Uterus (tissue), 4 donors: ENCODE results near the gene CMTR1. TPM values are rescaled to one million over a fixed set of nuclear protein-coding genes. Genes with fewer than 3 reads are reported as not detected.

Experiments
- DNase-seq, 2 donors: peaks; one replicate each; pipeline ENCODE4 v3.0.0-alpha.2; 2019 to 2020
- H3K27ac ChIP-seq, 2 donors: fragments of 200-600 bp; sonication (generic); 1 replicate in 1 of 2; 2 replicates in 1 of 2; pipeline ENCODE4 v1.5.1; 2016 to 2018
- H3K27me3 ChIP-seq, 2 donors: fragments of 200-600 bp; sonication (generic); one replicate each; pipeline ENCODE4 v1.5.1; 2018 to 2019; ENCODE audit warnings: control low read depth in 1 of 2
- H3K36me3 ChIP-seq, 2 donors: fragments of 200-600 bp; sonication (generic); one replicate each; pipeline ENCODE4 v1.5.1; 2019; ENCODE audit warnings: control low read depth in 1 of 2
- H3K4me1 ChIP-seq, 2 donors: fragments of 200-600 bp; sonication (generic); one replicate each; pipeline ENCODE4 v1.5.1; 2018 to 2019; ENCODE audit warnings: control low read depth in 1 of 2
- H3K4me3 ChIP-seq, 2 donors: fragments of 200-600 bp; sonication (generic); 1 replicate in 1 of 2; 2 replicates in 1 of 2; pipeline ENCODE4 v1.5.1; 2018 to 2019; ENCODE audit warnings: mild to moderate bottlenecking in 1 of 2
- H3K9me3 ChIP-seq, 2 donors: fragments of 200-600 bp; sonication (generic); one replicate each; pipeline ENCODE4 v1.5.1; 2019; ENCODE audit warnings: control low read depth in 1 of 2
- POLR2A ChIP-seq, 2 donors: fragments of 450-650 bp; IDR thresholded peaks; one replicate each; pipeline ENCODE4 v1.6.1; 2016; ENCODE audit warnings: antibody characterized with exemption in 2 of 2, mild to moderate bottlenecking in 1 of 2, moderate library complexity in 1 of 2
- intact Hi-C: fragments of 100-400 bp; cut with DNase I; formaldehyde crosslinking; loops from one replicate; pipeline ENCODE4 v1.15.1; 2023; ENCODE audit warnings: low total_unique reads
- total RNA-seq, 4 donors: library from RNA; depleted of rRNA in 3 of 4; stranded (reverse); fragments of >200 nt in 3 of 4; gene quantifications; one replicate each; pipeline versions ENCODE4 v1.1.0 to v1.2.4, GENCODE V29; 2014 to 2023
- TF ChIP-seq, protein P1 (sequence below), 4 experiments: fragments of 200-600 bp in 2 of 4; fragments of 450-650 bp in 2 of 4; sonication (generic) in 2 of 4; IDR thresholded peaks; one replicate each; pipeline ENCODE4 v1.5.1; 2016 to 2019; ENCODE audit warnings: antibody characterized with exemption in 4 of 4, mild to moderate bottlenecking in 2 of 4, moderate library complexity in 1 of 4
- donor health status: DM: yes; HTN: yes; CAD: no.

CMTR1 gene
- total RNA-seq, 4 donors from 2014 or later = 5.9 to 54.9 (median 31.0) TPM

- Histone ChIP-seq H3K27ac (no peak overlapping the region), H3K4me1 (no peaks in the 10 kb centered on the region), H3K36me3 (no peaks in the 10 kb centered on the region), H3K9me3 (no peaks in the 10 kb centered on the region), H3K27me3 (no peaks in the 10 kb centered on the region), H3K4me3 (no peak overlapping the region)
- intact Hi-C loops = no loop called here
- DNase-seq = no peak
- no peak for TF ChIP-seq POLR2A (IDR thresholded peaks at IDR 0.05)
Observed at GRCh38 chr6:37514321-37514771, 81.3 kb downstream of the CMTR1 start.

GRCh38 chr6:37514837-37515236, 81.8 kb downstream of the CMTR1 start:
- Histone ChIP-seq H3K9me3 (no peaks in the 10 kb centered on the region), H3K27me3 (no peaks in the 10 kb centered on the region), H3K27ac (no peak overlapping the region), H3K36me3 (no peaks in the 10 kb centered on the region), H3K4me1 (no peaks in the 10 kb centered on the region), H3K4me3 (no peak overlapping the region)
- TF ChIP-seq, protein P1, sequence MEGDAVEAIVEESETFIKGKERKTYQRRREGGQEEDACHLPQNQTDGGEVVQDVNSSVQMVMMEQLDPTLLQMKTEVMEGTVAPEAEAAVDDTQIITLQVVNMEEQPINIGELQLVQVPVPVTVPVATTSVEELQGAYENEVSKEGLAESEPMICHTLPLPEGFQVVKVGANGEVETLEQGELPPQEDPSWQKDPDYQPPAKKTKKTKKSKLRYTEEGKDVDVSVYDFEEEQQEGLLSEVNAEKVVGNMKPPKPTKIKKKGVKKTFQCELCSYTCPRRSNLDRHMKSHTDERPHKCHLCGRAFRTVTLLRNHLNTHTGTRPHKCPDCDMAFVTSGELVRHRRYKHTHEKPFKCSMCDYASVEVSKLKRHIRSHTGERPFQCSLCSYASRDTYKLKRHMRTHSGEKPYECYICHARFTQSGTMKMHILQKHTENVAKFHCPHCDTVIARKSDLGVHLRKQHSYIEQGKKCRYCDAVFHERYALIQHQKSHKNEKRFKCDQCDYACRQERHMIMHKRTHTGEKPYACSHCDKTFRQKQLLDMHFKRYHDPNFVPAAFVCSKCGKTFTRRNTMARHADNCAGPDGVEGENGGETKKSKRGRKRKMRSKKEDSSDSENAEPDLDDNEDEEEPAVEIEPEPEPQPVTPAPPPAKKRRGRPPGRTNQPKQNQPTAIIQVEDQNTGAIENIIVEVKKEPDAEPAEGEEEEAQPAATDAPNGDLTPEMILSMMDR (IDR thresholded peaks at IDR 0.05) = no peak
- no peak for TF ChIP-seq POLR2A (IDR thresholded peaks at IDR 0.05)
- intact Hi-C loops = no loop called here
- DNase-seq = no peak

DNA sequence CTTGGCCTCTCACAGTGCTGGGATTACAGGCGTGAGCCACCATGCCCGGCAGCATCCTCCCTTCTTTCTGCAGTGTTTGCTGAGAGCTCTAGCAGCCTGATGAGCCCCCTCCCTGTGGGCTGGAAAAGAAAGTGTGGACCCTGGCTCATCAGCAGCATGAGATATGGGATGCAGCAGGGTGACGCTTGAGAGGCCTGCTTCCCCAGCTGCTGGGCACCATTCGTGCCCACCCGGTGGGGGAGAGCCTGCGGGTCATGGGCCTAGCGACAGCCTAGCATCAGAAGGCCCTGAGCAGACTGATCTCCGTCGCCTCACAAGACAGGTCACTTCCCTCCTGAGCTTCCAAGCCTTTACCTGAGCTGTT, 82.7 kb downstream of the CMTR1 start:
- no peaks in the 10 kb centered on the region for H3K4me1 ChIP-seq
- H3K36me3 ChIP-seq = no peaks in the 10 kb centered on the region
- TF ChIP-seq, protein P1 (IDR thresholded peaks at IDR 0.05) = no peak
- TF ChIP-seq POLR2A (IDR thresholded peaks at IDR 0.05) = no peak
- H3K27ac ChIP-seq = no peak overlapping the region
- no peak overlapping the region for H3K4me3 ChIP-seq
- no peaks in the 10 kb centered on the region for H3K27me3 ChIP-seq
- no peaks in the 10 kb centered on the region for H3K9me3 ChIP-seq
- DNase-seq = no peak
- intact Hi-C loops = no loop called here

GRCh38 chr6:37516076-37516919, 83.3 kb downstream of the CMTR1 start:
- no peak overlapping the region for H3K4me3 ChIP-seq
- DNase-seq = no peak
- intact Hi-C loops = no loop called here
- no peaks in the 10 kb centered on the region for H3K9me3 ChIP-seq
- TF ChIP-seq, protein P1 (IDR thresholded peaks at IDR 0.05) = no peak
- no peak for TF ChIP-seq POLR2A (IDR thresholded peaks at IDR 0.05)
- no peaks in the 10 kb centered on the region for H3K36me3 ChIP-seq
- H3K27me3 ChIP-seq = no peaks in the 10 kb centered on the region
- H3K27ac ChIP-seq = no peak overlapping the region
- no peaks in the 10 kb centered on the region for H3K4me1 ChIP-seq

GRCh38 chr6:37516920-37517405, 83.9 kb downstream of the CMTR1 start:
- no peak overlapping the region for H3K27ac ChIP-seq
- no peaks in the 10 kb centered on the region for H3K9me3 ChIP-seq
- no peaks in the 10 kb centered on the region for H3K4me1 ChIP-seq
- DNase-seq = no peak
- H3K4me3 ChIP-seq = no peak overlapping the region
- no peaks in the 10 kb centered on the region for H3K27me3 ChIP-seq
- no peak for TF ChIP-seq POLR2A (IDR thresholded peaks at IDR 0.05)
- TF ChIP-seq, protein P1 (IDR thresholded peaks at IDR 0.05) = no peak
- no peaks in the 10 kb centered on the region for H3K36me3 ChIP-seq
- intact Hi-C loops = no loop called here
